Activated CD8-positive, alpha-beta T cell treated with anti-CD3 and anti-CD28 coated beads for 36 hours (primary cell): Measurements from ENCODE around the gene FAM83G. TPM values are rescaled to one million over a fixed set of nuclear protein-coding genes. Genes with fewer than 3 reads are reported as not detected.
"Not testable (repeated sequence)": the region's sequence is repeated elsewhere in the genome, so short reads cannot be mapped to it uniquely, and the experiment has no call there.

Experiments used
- ATAC-seq: fragments of 200-7000 bp; cut with Tn5 transposase; one replicate; pipeline ENCODE4 v1.10.0; 2021; ENCODE audit warnings: mild to moderate bottlenecking, moderate library complexity
- CTCF ChIA-PET: fragments of 350-600 bp; sonication (Branson Sonifier 250); formaldehyde crosslinking; loops from one replicate; lab custom pipeline; 2021; ENCODE audit warnings: antibody characterized with exemption; lab: Charles Lee
- POLR2A ChIA-PET: fragments of 350-600 bp; sonication (Branson Sonifier 250); formaldehyde crosslinking; loops from one replicate; lab custom pipeline; 2021; ENCODE audit warnings: antibody characterized with exemption; lab: Charles Lee
- DNase-seq: peaks from one replicate; pipeline ENCODE4 v3.0.0-alpha.2; 2020
- H3K27ac Mint-ChIP-seq: one replicate; pipeline ENCODE4 v1.8.0; 2021; ENCODE audit warnings: mild to moderate bottlenecking, mixed read lengths
- H3K27me3 Mint-ChIP-seq: one replicate; pipeline ENCODE4 v1.8.0; 2021; ENCODE audit warnings: mixed read lengths
- H3K36me3 Mint-ChIP-seq: one replicate; pipeline ENCODE4 v1.8.0; 2021; ENCODE audit warnings: low read depth, mixed read lengths
- H3K4me1 Mint-ChIP-seq: one replicate; pipeline ENCODE4 v1.8.0; 2021; ENCODE audit warnings: low read depth, mixed read lengths
- H3K4me3 Mint-ChIP-seq: one replicate; pipeline ENCODE4 v1.8.0; 2021; ENCODE audit warnings: mild to moderate bottlenecking, moderate library complexity, mixed read lengths
- H3K9me3 Mint-ChIP-seq: one replicate; pipeline ENCODE4 v1.8.0; 2021; ENCODE audit warnings: mixed read lengths
- intact Hi-C: fragments of 100-400 bp; cut with micrococcal nuclease; formaldehyde crosslinking; loops from one replicate; pipeline ENCODE4 v1.10.0; 2022
- total RNA-seq, 2 experiments: library from RNA; stranded (reverse); gene quantifications; one replicate each; pipeline ENCODE4 v1.2.3, GENCODE V29; 2021
- TF ChIP-seq, protein P1 (sequence below): fragments of 200-600 bp; IDR thresholded peaks from one replicate; pipeline ENCODE4 v1.8.0; 2022; ENCODE audit warnings: antibody characterized with exemption, mild to moderate bottlenecking

The FAM83G gene
- total RNA-seq, 2 experiments from 2014 or later, result 11.9 to 12.1 TPM

DNA sequence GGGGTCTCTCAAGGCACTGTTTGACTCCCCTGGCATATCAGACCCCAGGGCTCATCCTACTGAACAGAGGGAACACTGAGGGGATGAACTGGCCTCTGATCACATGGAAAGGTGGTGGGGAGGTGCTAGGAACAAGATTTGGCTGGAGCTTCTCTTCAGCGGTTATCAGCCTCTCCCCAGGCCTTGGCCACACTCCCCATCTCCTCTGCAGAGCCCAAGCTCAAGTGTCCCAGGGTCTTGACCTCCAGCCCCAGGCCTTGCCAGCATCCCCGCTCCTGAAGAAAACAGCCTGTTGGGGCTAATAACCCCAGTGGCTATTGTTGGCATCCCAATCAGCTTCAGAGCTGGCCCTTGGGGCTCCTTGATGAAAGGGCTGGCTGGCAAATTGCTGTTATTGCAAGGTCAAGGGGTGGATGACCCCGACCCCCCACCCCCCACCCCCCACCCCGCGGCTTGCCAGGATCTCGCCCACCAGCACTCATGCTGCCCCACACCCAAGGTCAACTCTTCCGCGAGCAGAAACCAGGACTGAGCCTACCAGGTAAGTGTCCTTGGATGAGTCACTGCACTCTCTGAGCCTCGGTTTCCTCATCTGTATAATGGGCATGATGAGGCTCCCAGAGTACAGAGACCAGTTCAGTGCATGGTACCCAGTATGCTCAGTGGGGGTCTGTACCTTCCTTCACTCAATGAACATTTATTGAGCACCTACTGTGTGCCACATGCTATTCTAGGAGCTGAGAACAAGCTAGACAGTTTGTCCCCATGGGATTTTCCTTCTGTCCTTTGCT is 18.8 kb upstream of the FAM83G start:
- ATAC-seq, result no peak
- peaks cover 13% of the 10 kb centered on the region for H3K36me3 Mint-ChIP-seq
- no peaks in the 10 kb centered on the region for H3K27me3 Mint-ChIP-seq
- no peak for DNase-seq
- H3K4me1 Mint-ChIP-seq, result peaks cover 16% of the 10 kb centered on the region
- POLR2A ChIA-PET, result interaction anchor here (1.1 to 2.0 kb wide), 7 partner anchors 14 to 63 kb away, joined by 3 to 8 read pairs (median 4); partner anchors contain the start of gene FAM83G
- intact Hi-C loops, result no loop called here
- CTCF ChIA-PET, result interaction anchor here (1.1 to 2.7 kb wide), 3 partner anchors 20 to 398 kb away, joined by 3 to 8 read pairs (median 6); no protein-coding TSS in a partner anchor
- TF ChIP-seq, protein P1, sequence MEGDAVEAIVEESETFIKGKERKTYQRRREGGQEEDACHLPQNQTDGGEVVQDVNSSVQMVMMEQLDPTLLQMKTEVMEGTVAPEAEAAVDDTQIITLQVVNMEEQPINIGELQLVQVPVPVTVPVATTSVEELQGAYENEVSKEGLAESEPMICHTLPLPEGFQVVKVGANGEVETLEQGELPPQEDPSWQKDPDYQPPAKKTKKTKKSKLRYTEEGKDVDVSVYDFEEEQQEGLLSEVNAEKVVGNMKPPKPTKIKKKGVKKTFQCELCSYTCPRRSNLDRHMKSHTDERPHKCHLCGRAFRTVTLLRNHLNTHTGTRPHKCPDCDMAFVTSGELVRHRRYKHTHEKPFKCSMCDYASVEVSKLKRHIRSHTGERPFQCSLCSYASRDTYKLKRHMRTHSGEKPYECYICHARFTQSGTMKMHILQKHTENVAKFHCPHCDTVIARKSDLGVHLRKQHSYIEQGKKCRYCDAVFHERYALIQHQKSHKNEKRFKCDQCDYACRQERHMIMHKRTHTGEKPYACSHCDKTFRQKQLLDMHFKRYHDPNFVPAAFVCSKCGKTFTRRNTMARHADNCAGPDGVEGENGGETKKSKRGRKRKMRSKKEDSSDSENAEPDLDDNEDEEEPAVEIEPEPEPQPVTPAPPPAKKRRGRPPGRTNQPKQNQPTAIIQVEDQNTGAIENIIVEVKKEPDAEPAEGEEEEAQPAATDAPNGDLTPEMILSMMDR, result no peak
- no peaks in the 10 kb centered on the region for H3K9me3 Mint-ChIP-seq
- no peak overlapping the region for H3K27ac Mint-ChIP-seq
- H3K4me3 Mint-ChIP-seq, result no peak overlapping the region

DNA sequence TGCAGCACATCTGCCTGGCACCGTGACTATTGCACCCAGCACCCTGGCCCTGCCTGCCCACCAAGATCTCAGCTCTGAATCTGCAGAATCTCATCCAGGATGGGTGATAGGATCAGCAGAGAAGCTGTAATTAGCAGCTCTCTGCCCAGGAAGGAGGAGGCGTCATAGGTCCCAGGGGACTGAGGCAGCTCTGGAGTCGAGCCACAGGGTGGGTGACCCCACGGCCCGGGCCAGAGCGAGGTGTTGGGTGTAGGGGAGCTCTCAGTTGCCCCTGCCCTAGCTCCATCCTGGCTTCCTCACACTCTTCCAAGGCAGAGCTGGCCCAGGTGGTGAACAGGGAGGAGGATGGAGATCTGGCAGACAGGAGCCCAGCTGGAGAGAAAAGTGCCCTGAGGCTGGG is 18.2 kb upstream of the FAM83G start:
- POLR2A ChIA-PET, result interaction anchor here (1.1 to 1.6 kb wide), 5 partner anchors 14 to 62 kb away, joined by 3 to 6 read pairs (median 4); partner anchors contain the start of gene FAM83G
- Mint-ChIP-seq H3K9me3 (no peaks in the 10 kb centered on the region), H3K27me3 (no peaks in the 10 kb centered on the region), H3K27ac (no peak overlapping the region), H3K4me1 (peaks cover 16% of the 10 kb centered on the region), H3K4me3 (no peak overlapping the region), H3K36me3 (peaks cover 13% of the 10 kb centered on the region)
- CTCF ChIA-PET, result interaction anchor here (2.1 to 2.7 kb wide), 2 partner anchors 62 to 397 kb away, joined by 6 to 8 read pairs; no protein-coding TSS in a partner anchor
- intact Hi-C loops, result no loop called here
- DNase-seq, result no peak
- TF ChIP-seq, protein P1, result no peak
- no peak for ATAC-seq

DNA sequence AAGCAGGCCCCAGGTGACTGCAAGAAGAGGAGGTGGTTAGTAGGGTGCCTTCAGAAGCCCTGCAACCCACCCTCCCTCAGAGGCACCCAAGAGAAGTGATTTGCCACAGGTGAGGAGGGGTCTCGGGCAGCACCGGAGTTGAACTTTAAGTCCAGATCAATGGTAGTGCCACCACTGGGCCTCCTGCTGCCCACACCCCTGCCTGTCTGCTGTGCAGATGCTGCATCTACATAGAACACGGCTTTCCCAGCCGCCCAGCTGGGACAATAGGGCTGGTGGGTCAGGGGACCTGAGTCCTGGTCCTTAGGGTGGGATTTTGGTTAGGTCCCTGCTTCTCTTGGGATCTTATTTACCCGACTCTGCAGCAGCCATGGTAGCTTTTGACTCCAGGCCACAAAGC is 17.6 kb upstream of the FAM83G start:
- ChIA-PET CTCF (interaction anchor here (2.1 to 2.7 kb wide), 2 partner anchors 61 to 397 kb away, joined by 6 to 8 read pairs; no protein-coding TSS in a partner anchor), POLR2A (interaction anchor here (1.2 to 1.6 kb wide), 3 partner anchors 18 to 61 kb away, joined by 3 to 6 read pairs (median 6); partner anchors contain the start of gene FAM83G)
- ATAC-seq, result no peak
- H3K27me3 Mint-ChIP-seq, result no peaks in the 10 kb centered on the region
- intact Hi-C loops, result no loop called here
- no peak overlapping the region for H3K4me3 Mint-ChIP-seq
- H3K36me3 Mint-ChIP-seq, result peaks cover 13% of the 10 kb centered on the region
- H3K27ac Mint-ChIP-seq, result no peak overlapping the region
- peaks cover 16% of the 10 kb centered on the region for H3K4me1 Mint-ChIP-seq
- no peak for DNase-seq
- no peaks in the 10 kb centered on the region for H3K9me3 Mint-ChIP-seq
- TF ChIP-seq, protein P1, result no peak

DNA sequence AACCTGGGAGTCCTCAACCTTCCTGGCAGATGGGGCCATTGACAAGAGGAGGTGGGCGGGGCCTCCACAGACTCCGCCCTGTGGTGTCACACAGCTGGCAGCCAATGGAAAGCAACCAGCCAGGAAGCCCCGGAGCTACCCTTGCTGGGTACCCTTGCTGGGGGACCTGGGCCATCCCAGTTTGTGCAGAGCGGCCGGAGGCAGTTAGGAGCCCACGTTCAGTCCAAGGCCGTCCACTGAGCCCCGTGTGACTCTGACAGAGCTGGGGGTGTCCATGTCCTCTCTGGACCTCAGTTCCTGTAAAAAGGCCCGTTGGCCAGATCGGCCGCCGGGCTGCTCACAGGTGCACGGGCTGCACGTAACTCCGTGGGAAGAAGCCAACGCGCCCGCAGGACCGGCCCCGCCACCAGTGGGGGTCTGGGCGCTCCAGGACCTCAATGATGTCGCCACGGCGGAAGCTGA is 17.1 kb upstream of the FAM83G start:
- intact Hi-C loops, result no loop called here

DNA sequence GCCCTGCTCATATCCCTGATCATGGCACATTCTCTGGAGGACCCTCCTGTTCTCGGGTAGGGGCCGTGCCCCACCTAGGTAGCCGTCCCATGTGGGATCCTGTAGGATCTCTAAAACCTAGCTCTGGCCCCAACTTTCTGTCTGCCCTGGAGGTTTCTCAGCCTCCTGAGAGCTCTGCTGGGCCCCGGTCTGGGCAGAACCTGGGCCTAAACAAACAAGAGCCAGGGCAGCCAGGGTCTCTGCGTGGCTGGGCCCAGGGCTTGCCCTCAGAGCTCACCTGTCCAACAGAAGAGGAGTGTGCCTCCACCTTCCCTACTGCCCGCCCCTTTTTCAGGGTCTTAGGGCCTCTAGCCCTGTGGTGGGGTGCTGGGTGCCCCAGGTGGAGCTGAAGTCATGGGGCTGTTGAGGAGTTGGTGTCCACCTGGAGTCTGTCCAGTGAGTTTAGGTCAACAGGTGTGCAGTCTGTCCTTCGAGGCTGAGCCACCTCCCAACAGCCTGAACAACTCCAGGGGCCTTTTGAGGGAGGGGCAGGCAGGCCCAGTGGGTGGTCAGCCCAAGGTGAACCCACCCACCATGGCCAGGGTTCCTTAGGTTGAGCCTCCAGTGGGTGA is 16.6 kb upstream of the FAM83G start:
- ChIA-PET CTCF (interaction anchor here (2.1 kb wide), 1 partner anchor 60 kb away, joined by 8 read pairs; no protein-coding TSS in a partner anchor), POLR2A (interaction anchor here (0.6 kb wide), 1 partner anchor 87 kb away, joined by 3 read pairs; no protein-coding TSS in a partner anchor)
- DNase-seq, H3K4me3 Mint-ChIP-seq, H3K9me3 Mint-ChIP-seq, ATAC-seq, H3K27me3 Mint-ChIP-seq, intact Hi-C loops: not testable (repeated sequence)
- Mint-ChIP-seq H3K36me3 (peaks cover 13% of the 10 kb centered on the region), H3K4me1 (peaks cover 20% of the 10 kb centered on the region), H3K27ac (peak overlapping the region; percentile 34)

More for the DNA sequence above, 17.1 kb upstream of the FAM83G start:
- H3K4me3 Mint-ChIP-seq, result no peak overlapping the region
- H3K27ac Mint-ChIP-seq, result no peak overlapping the region
- CTCF ChIA-PET, result interaction anchor here (2.1 kb wide), 1 partner anchor 61 kb away, joined by 8 read pairs; no protein-coding TSS in a partner anchor
- H3K36me3 Mint-ChIP-seq, result peaks cover 13% of the 10 kb centered on the region
- no peaks in the 10 kb centered on the region for H3K9me3 Mint-ChIP-seq
- H3K27me3 Mint-ChIP-seq, result no peaks in the 10 kb centered on the region
- peaks cover 20% of the 10 kb centered on the region for H3K4me1 Mint-ChIP-seq
- no peak for ATAC-seq
- DNase-seq, result peak; percentile 68
- TF ChIP-seq, protein P1, result no peak
- POLR2A ChIA-PET, result interaction anchor here (0.6 to 1.3 kb wide), 3 partner anchors 17 to 88 kb away, joined by 3 to 6 read pairs (median 3); partner anchors contain the start of gene FAM83G
